ENCODE results near the gene CCDC91. TPM values are rescaled to one million over a fixed set of nuclear protein-coding genes. Genes with fewer than 3 reads are reported as not detected.

CCDC91 gene
- total and polyA plus RNA-seq, 2 of the 4 experiments (the other 2 are of a cell fraction) = 8.6 to 14.7 TPM

DNA sequence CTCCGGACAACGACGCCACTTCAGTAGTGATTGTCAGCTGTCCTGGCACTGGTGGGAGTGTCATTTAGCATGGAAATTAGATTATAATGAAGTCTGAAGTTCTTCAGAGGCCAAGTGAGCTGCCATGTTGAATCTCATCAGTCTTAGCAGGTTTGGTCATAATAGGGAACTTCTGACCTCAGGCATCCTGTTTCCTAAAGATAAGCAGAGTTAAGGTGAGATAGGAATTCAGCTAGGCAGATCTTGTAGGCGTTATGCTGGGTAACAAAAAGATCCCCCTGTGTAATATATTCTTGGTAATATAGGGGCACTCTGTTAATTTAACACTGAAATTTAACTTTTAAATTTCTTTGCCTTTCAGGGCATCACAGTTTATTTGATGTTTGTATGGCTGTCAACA lies 137.5 kb downstream of the CCDC91 start:
- Histone ChIP-seq H2BK120ac (ENCODE audit: low read depth, low read length) (no peak overlapping the region), H3K18ac (ENCODE audit: low read depth, low read length) (no peak overlapping the region), H3K36me3 (ENCODE audit: control insufficient read depth, insufficient read depth, low read length) (no peaks in the 10 kb centered on the region), H3K23ac (ENCODE audit: low read depth, low read length) (no peak overlapping the region), H4K8ac (ENCODE audit: low read depth in 2 of 2, low read length in 2 of 2) (no peak overlapping the region), H3K79me1 (ENCODE audit: low read depth in 1 of 2, low read length in 2 of 2) (no peaks in the 10 kb centered on the region; a peak in 1 of 4 replicates), H3K27ac (ENCODE audit: insufficient read depth, low read length) (no peak overlapping the region), H3K9me3 (ENCODE audit: control insufficient read depth, insufficient read depth, low read length) (no peaks in the 10 kb centered on the region), H4K91ac (ENCODE audit: insufficient read depth, low read depth, low read length) (no peak overlapping the region), H2BK15ac (ENCODE audit: low read depth, low read length) (no peak overlapping the region), H3K14ac (replicated peaks; ENCODE audit: low read depth, low read length) (no peak overlapping the region), H3K4me2 (ENCODE audit: low read depth, low read length) (no peak overlapping the region), H2BK20ac (ENCODE audit: low read depth, low read length) (no peak overlapping the region), H2AK5ac (ENCODE audit: low read depth, low read length) (no peak overlapping the region), H4K20me1 (ENCODE audit: insufficient read depth, low read length) (no peaks in the 10 kb centered on the region), H3K9ac (ENCODE audit: low read depth, low read length) (no peak overlapping the region), H4K5ac (ENCODE audit: low read depth, low read length) (no peak overlapping the region), H3K9me1 (ENCODE audit: insufficient read depth, low read length) (no peaks in the 10 kb centered on the region), H2BK5ac (ENCODE audit: low read depth, low read length, poor library complexity, severe bottlenecking) (no peak overlapping the region), H3K4me3 (ENCODE audit: insufficient read depth, low read depth, low read length) (no peak overlapping the region), H2AK9ac (replicated peaks; ENCODE audit: low read depth, low read length, poor library complexity) (no peak overlapping the region), H2AFZ (replicated peaks; ENCODE audit: low read length, poor library complexity) (no peak overlapping the region), H3K4me1 (ENCODE audit: control insufficient read depth, insufficient read depth, low read length) (no peaks in the 10 kb centered on the region), H3K56ac (ENCODE audit: extremely low read depth, insufficient read depth, low read length) (no peak overlapping the region), H3K27me3 (ENCODE audit: control insufficient read depth, insufficient read depth, low read length) (no peaks in the 10 kb centered on the region), H3K4ac (ENCODE audit: low read depth, low read length) (no peak overlapping the region)
- WGBS, 2 experiments (ENCODE audit: extremely low coverage in 2 of 2, insufficient read length in 1 of 2) = 100% methylated on average over 3 of the region's 4 CpGs; no CpG with 5 or more reads in 1 of the 2 experiments
- dilution Hi-C loops (cut with HindIII; ENCODE audit: low sequenced_read_pairs, unreplicated experiment) (no loop called here), in situ Hi-C loops (cut with MboI; ENCODE audit: low sequenced_read_pairs) (no loop called here), intact Hi-C loops (cut with micrococcal nuclease) (no loop called here)
- ChIA-PET POLR2A (ENCODE audit: unreplicated experiment) (no interaction called here), CTCF (no interaction called here)
- TF ChIP-seq CHD1 (IDR thresholded peaks at IDR 0.05; ENCODE audit: low read depth, low read length) = no peak
- TF ChIP-seq RAD21 (IDR thresholded peaks at IDR 0.05; ENCODE audit: low read length) = no peak
- no peak for TF ChIP-seq FOS (IDR thresholded peaks at IDR 0.05; ENCODE audit: low read depth, low read length)
- no peak for TF ChIP-seq CEBPB (IDR thresholded peaks at IDR 0.05; ENCODE audit: low read depth, low read length)
- TF ChIP-seq POLR2A (IDR thresholded peaks at IDR 0.05; ENCODE audit: low read depth, low read length) = no peak
- no peak for TF ChIP-seq SMC3 (IDR thresholded peaks at IDR 0.05; ENCODE audit: low read depth, low read length)
- no peak for TF ChIP-seq BHLHE40 (IDR thresholded peaks at IDR 0.05; ENCODE audit: low read depth, low read length)
- TF ChIP-seq, protein P1, sequence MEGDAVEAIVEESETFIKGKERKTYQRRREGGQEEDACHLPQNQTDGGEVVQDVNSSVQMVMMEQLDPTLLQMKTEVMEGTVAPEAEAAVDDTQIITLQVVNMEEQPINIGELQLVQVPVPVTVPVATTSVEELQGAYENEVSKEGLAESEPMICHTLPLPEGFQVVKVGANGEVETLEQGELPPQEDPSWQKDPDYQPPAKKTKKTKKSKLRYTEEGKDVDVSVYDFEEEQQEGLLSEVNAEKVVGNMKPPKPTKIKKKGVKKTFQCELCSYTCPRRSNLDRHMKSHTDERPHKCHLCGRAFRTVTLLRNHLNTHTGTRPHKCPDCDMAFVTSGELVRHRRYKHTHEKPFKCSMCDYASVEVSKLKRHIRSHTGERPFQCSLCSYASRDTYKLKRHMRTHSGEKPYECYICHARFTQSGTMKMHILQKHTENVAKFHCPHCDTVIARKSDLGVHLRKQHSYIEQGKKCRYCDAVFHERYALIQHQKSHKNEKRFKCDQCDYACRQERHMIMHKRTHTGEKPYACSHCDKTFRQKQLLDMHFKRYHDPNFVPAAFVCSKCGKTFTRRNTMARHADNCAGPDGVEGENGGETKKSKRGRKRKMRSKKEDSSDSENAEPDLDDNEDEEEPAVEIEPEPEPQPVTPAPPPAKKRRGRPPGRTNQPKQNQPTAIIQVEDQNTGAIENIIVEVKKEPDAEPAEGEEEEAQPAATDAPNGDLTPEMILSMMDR (conservative IDR thresholded peaks at IDR 0.05; ENCODE audit: low read depth, low read length) = no peak
- TF ChIP-seq, protein P2, sequence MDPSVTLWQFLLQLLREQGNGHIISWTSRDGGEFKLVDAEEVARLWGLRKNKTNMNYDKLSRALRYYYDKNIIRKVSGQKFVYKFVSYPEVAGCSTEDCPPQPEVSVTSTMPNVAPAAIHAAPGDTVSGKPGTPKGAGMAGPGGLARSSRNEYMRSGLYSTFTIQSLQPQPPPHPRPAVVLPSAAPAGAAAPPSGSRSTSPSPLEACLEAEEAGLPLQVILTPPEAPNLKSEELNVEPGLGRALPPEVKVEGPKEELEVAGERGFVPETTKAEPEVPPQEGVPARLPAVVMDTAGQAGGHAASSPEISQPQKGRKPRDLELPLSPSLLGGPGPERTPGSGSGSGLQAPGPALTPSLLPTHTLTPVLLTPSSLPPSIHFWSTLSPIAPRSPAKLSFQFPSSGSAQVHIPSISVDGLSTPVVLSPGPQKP (IDR thresholded peaks at IDR 0.05; ENCODE audit: borderline replicate concordance, low read depth, low read length) = no peak
- TF ChIP-seq RFX5 (IDR thresholded peaks at IDR 0.05; ENCODE audit: low read depth, low read length) = no peak
- TF ChIP-seq RCOR1 (IDR thresholded peaks at IDR 0.05; ENCODE audit: insufficient replicate concordance, low read length) = no peak
- no peak for TF ChIP-seq NFE2L2 (IDR thresholded peaks at IDR 0.05; ENCODE audit: low read depth, low read length)
- no peak for TF ChIP-seq MAFK (IDR thresholded peaks at IDR 0.05; ENCODE audit: low read depth, low read length)
- no peak for TF ChIP-seq MAZ (IDR thresholded peaks at IDR 0.05; ENCODE audit: borderline replicate concordance, low read depth, low read length)
- ATAC-seq (ENCODE audit: low read depth) = no peak
- no TSS peak for BruUV-seq (replicated peaks)
- DNase-seq = no peak

All from IMR-90 (cell line).